ENCODE results near the gene BTBD7.

GRCh38 chr14:93322929-93323599 lies 9.8 kb downstream of the BTBD7 start:
- no peak for TF ChIP-seq CTCF (IDR thresholded peaks at IDR 0.05)
- TF ChIP-seq POLR2A (IDR thresholded peaks at IDR 0.05) = no peak
